Measurements from ENCODE around the gene GALNT2. TPM values are rescaled to one million over a fixed set of nuclear protein-coding genes. Genes with fewer than 3 reads are reported as not detected.

The GALNT2 gene
- total and polyA plus RNA-seq, 10 of the 15 experiments (the other 5 are each of a cell fraction or from before 2014, with no cell fraction given) = 0.52 to 27.7 (median 16.3) TPM

GRCh38 chr1:230179249-230179648, 112.2 kb downstream of the GALNT2 start:
- no peak overlapping the region for H3K9ac ChIP-seq (ENCODE audit: control insufficient read depth, insufficient read depth, low read length)
- TF ChIP-seq CBX3 (IDR thresholded peaks at IDR 0.05; ENCODE audit: borderline replicate concordance, low read depth) (no peak), LARP7 (IDR thresholded peaks at IDR 0.05) (no peak), MEF2B (IDR thresholded peaks at IDR 0.05; ENCODE audit: partially characterized antibody, poor library complexity, severe bottlenecking) (no peak), MAX (IDR thresholded peaks at IDR 0.05; ENCODE audit: low read depth, low read length) (no peak)
- BruUV-seq (replicated peaks) = no TSS peak
- H3K27me3 ChIP-seq (replicated peaks in 1 of 2; ENCODE audit: control insufficient read depth in 2 of 2, insufficient read depth in 2 of 2, low read length in 1 of 2) = no peaks in the 10 kb centered on the region
- H3K36me3 ChIP-seq (ENCODE audit: control insufficient read depth in 2 of 2, insufficient read depth in 2 of 2, low read length in 1 of 2) = 0 out of 4 replicates have a peak, but pooled peaks cover 0 to 5% of the 10 kb centered on the region in 2 experiments
- no peak for ATAC-seq
- no peak overlapping the region for H3K4me3 ChIP-seq
- H3K4me2 ChIP-seq (ENCODE audit: control insufficient read depth, insufficient read depth) = no peak overlapping the region
- DNase-seq (ENCODE audit: low read depth, low spot score) = no peak
- intact Hi-C loops (cut with micrococcal nuclease; ENCODE audit: unreplicated experiment) = no loop called here
- no peak for FAIRE-seq
- ChIA-PET RAD21 (ENCODE audit: unreplicated experiment) (interaction anchor here (0.6 kb wide), 1 partner anchor 58 kb away, joined by 5 read pairs; no protein-coding TSS in a partner anchor), POLR2A (no interaction called here), CTCF (no interaction called here), SMC1A (ENCODE audit: uncharacterized antibody, unreplicated experiment) (interaction anchor here (0.5 kb wide), 1 partner anchor 612 kb away, joined by 3 read pairs; no protein-coding TSS in a partner anchor)
- no peak overlapping the region for H3K27ac ChIP-seq (ENCODE audit: control insufficient read depth, insufficient read depth)
- H4K20me1 ChIP-seq (ENCODE audit: control insufficient read depth, insufficient read depth) = no peaks in the 10 kb centered on the region
- no peak overlapping the region for H2AFZ ChIP-seq (ENCODE audit: control insufficient read depth, low read depth, low read length)
- 77% methylated on average over 2 of the region's 2 CpGs for WGBS (ENCODE audit: insufficient coverage, insufficient replicate concordance, low lambda C conversion rate, missing lambda C conversion rate)
- in situ Hi-C loops (cut with MboI) = no loop called here
- H3K79me2 ChIP-seq (ENCODE audit: control insufficient read depth, insufficient read depth, low read length) = no peaks in the 10 kb centered on the region
- H3K4me1 ChIP-seq (ENCODE audit: control insufficient read depth, insufficient read depth, low read length) = no peaks in the 10 kb centered on the region
- no peaks in the 10 kb centered on the region for H3K9me3 ChIP-seq (replicated peaks; ENCODE audit: control insufficient read depth, insufficient read depth, low read length)

- ATAC-seq (no peak), DNase-seq (ENCODE audit: low read depth, low spot score) (no peak), FAIRE-seq (no peak)
- peaks cover 1 to 6% of the 10 kb centered on the region in 2 experiments; a peak in 1 of 4 replicates for H3K36me3 ChIP-seq (ENCODE audit: control insufficient read depth in 2 of 2, insufficient read depth in 2 of 2, low read length in 1 of 2)
- H3K4me2 ChIP-seq (ENCODE audit: control insufficient read depth, insufficient read depth) = no peak overlapping the region
- WGBS (ENCODE audit: insufficient coverage, insufficient replicate concordance, low lambda C conversion rate, missing lambda C conversion rate) = 87% methylated on average over 10 of the region's 10 CpGs
- ChIA-PET SMC1A (ENCODE audit: uncharacterized antibody, unreplicated experiment) (interaction anchor here (0.7 to 1.4 kb wide), 2 partner anchors 26 to 111 kb away, joined by 3 read pairs; no protein-coding TSS in a partner anchor), CTCF (interaction anchor here (0.8 to 0.9 kb wide), 2 partner anchors 9 to 30 kb away, joined by 3 read pairs; no protein-coding TSS in a partner anchor), RAD21 (ENCODE audit: unreplicated experiment) (no interaction called here), POLR2A (no interaction called here)
- H4K20me1 ChIP-seq (ENCODE audit: control insufficient read depth, insufficient read depth) = no peaks in the 10 kb centered on the region
- intact Hi-C loops (cut with micrococcal nuclease; ENCODE audit: unreplicated experiment) (no loop called here), in situ Hi-C loops (cut with MboI) (no loop called here)
- no peak overlapping the region for H2AFZ ChIP-seq (ENCODE audit: control insufficient read depth, low read depth, low read length)
- H3K4me1 ChIP-seq (ENCODE audit: control insufficient read depth, insufficient read depth, low read length) = no peaks in the 10 kb centered on the region
- BruUV-seq (replicated peaks) = no TSS peak
- no peaks in the 10 kb centered on the region for H3K79me2 ChIP-seq (ENCODE audit: control insufficient read depth, insufficient read depth, low read length)
- H3K27ac ChIP-seq (ENCODE audit: control insufficient read depth, insufficient read depth) = no peak overlapping the region
- no peak overlapping the region for H3K9ac ChIP-seq (ENCODE audit: control insufficient read depth, insufficient read depth, low read length)
- no peaks in the 10 kb centered on the region for H3K27me3 ChIP-seq (replicated peaks in 1 of 2; ENCODE audit: control insufficient read depth in 2 of 2, insufficient read depth in 2 of 2, low read length in 1 of 2)
- H3K4me3 ChIP-seq = no peak overlapping the region
- no peaks in the 10 kb centered on the region for H3K9me3 ChIP-seq (replicated peaks; ENCODE audit: control insufficient read depth, insufficient read depth, low read length)
- no peak for TF ChIP-seq TCF12 (IDR thresholded peaks at IDR 0.05; ENCODE audit: low read depth, low read length)
- no peak for TF ChIP-seq SMARCA5 (IDR thresholded peaks at IDR 0.05)
- TF ChIP-seq IRF5 (IDR thresholded peaks at IDR 0.05; ENCODE audit: borderline replicate concordance) = no peak
- TF ChIP-seq CHD1 (IDR thresholded peaks at IDR 0.05; ENCODE audit: low read depth, low read length) = no peak
- no peak for TF ChIP-seq NRF1 (conservative IDR thresholded peaks at IDR 0.05; ENCODE audit: low read depth, low read length)
- no peak for TF ChIP-seq CREM (IDR thresholded peaks at IDR 0.05; ENCODE audit: low read depth)
- no peak for TF ChIP-seq SIN3A (IDR thresholded peaks at IDR 0.05; ENCODE audit: low read depth, low read length)
- TF ChIP-seq IRF3 (IDR thresholded peaks at IDR 0.05) = no peak
- TF ChIP-seq RAD21 (IDR thresholded peaks at IDR 0.05; ENCODE audit: insufficient read depth, low read depth, low read length) = no peak
These were observed 118.3 kb downstream of the GALNT2 start for GRCh38 chr1:230185076-230186001.
